Spinal cord (tissue), 10 donors: Measurements from ENCODE around the gene COLEC11. TPM values are rescaled to one million over a fixed set of nuclear protein-coding genes. Genes with fewer than 3 reads are reported as not detected.
A peak's percentile ranks its signal among the peaks of the same experiment; 100 is the strongest.

Source experiments
- DNase-seq, 6 donors: peaks; one replicate each; pipeline versions ENCODE4 v3.0.0 to v3.0.0-alpha.2; 2013 to 2015; ENCODE audit warnings: low spot score in 6 of 6, low read depth in 4 of 6
- H3K27ac ChIP-seq: one replicate; pipeline ENCODE4 v1.5.1; 2013; ENCODE audit warnings: low read depth, low read length, control low read depth
- H3K27me3 ChIP-seq: one replicate; pipeline ENCODE4 v1.6.1; 2013; ENCODE audit warnings: low read length; ENCODE audit not compliant: control insufficient read depth, insufficient read depth
- H3K36me3 ChIP-seq: one replicate; pipeline ENCODE4 v1.6.1; 2013; ENCODE audit warnings: low read length; ENCODE audit not compliant: control insufficient read depth, insufficient read depth
- H3K4me1 ChIP-seq: one replicate; pipeline ENCODE4 v1.6.1; 2013; ENCODE audit warnings: low read length; ENCODE audit not compliant: control insufficient read depth, insufficient read depth
- H3K4me3 ChIP-seq: one replicate; pipeline ENCODE4 v1.5.1; 2013; ENCODE audit warnings: low read depth, low read length, control low read depth
- H3K9me3 ChIP-seq: one replicate; pipeline ENCODE4 v1.6.1; 2013; ENCODE audit warnings: low read length; ENCODE audit not compliant: control insufficient read depth, insufficient read depth
- WGBS: methylation state at CpG from one replicate; pipeline ENCODE4 v1.1.5; 2013; ENCODE audit warnings: missing lambda C conversion rate; ENCODE audit not compliant: insufficient coverage; 5-methylcytosine and 5-hydroxymethylcytosine counted together
- polyA plus RNA-seq, 2 donors: library from polyadenylated mRNA; unstranded; fragments of 120-200 nt; gene quantifications; one replicate each; pipeline ENCODE4 v1.2.1, GENCODE V29; 2013; ENCODE audit not compliant: insufficient read length in 2 of 2
- total RNA-seq, 2 donors: library from RNA; depleted of rRNA in 1 of 2; stranded (reverse); fragments of 120-200 nt in 1 of 2; fragments of >200 nt in 1 of 2; gene quantifications; one replicate each; pipeline versions ENCODE4 v1.2.3 to v1.2.4, GENCODE V29; 2013 to 2014
- donor health status: healthy.

COLEC11 gene
- total and polyA plus RNA-seq, 4 donors: 1.1 to 31.1 (median 1.7) TPM

DNA sequence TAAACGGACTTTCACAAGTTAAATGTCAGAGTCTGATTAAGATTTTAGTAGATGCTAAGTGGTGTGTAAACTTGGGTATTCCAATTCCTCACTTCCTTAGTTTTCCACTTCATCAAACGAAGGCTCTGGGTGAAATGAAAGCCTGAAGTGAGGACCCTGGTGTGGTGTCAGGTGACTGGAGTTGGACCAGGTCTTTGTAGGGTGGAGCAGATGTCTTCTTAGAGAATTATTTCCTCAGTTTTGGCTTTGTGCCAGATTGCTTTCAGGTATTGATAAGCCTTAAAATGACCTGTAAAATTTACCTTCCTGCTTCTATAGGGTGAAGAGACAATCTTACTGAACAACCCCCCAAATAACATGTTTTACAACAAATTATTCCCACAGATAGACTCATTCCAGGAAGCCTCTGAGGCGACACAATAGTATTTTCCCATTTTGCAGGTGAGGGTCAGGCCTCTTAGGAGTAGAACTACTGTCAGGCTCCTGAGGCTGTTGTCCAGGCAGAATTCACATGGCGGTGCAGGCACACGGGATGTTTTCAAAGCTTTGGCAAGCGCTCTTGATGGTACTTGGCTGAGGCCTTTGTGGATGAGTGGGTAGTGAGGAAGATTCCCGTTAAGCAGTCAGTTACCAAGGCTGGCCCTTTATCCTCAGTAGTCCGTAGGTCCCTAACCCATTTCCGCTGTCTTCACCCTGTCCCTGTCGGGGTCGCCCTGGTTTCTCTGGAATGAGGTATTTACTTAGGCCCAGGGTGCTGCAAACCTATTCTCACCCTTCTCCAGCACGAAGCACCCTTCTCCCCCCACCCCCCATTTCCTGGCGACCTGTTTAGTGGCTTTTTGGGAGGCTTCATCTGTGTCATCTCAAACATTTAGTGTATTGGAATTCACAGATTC, 13.3 kb upstream of the COLEC11 start:
- WGBS: 88% methylated on average over 3 of the region's 13 CpGs
- no peak for DNase-seq
- no peaks in the 10 kb centered on the region for H3K9me3 ChIP-seq
- peaks cover 15% of the 10 kb centered on the region for H3K4me1 ChIP-seq
- no peak overlapping the region for H3K4me3 ChIP-seq
- H3K27ac ChIP-seq: no peak overlapping the region
- H3K27me3 ChIP-seq: no peaks in the 10 kb centered on the region
- H3K36me3 ChIP-seq: peaks cover 45% of the 10 kb centered on the region

GRCh38 chr2:3584076-3584475, 10.8 kb upstream of the COLEC11 start:
- Histone ChIP-seq H3K27ac (no peak overlapping the region), H3K27me3 (no peaks in the 10 kb centered on the region), H3K4me3 (no peak overlapping the region), H3K9me3 (no peaks in the 10 kb centered on the region), H3K36me3 (peaks cover 50% of the 10 kb centered on the region), H3K4me1 (peaks cover 15% of the 10 kb centered on the region)
- peak in 1 of 6 donors; percentile 69 for DNase-seq
- 76% methylated on average over 2 of the region's 6 CpGs for WGBS

GRCh38 chr2:3584608-3585260, 10.2 kb upstream of the COLEC11 start:
- Histone ChIP-seq H3K4me1 (peaks cover 15% of the 10 kb centered on the region), H3K27ac (peak overlapping the region; percentile 64), H3K4me3 (no peak overlapping the region), H3K9me3 (no peaks in the 10 kb centered on the region), H3K27me3 (no peaks in the 10 kb centered on the region), H3K36me3 (peaks cover 47% of the 10 kb centered on the region)
- DNase-seq: no peak
- 75% methylated on average over 1 of the region's 4 CpGs for WGBS

- peaks cover 15% of the 10 kb centered on the region for H3K4me1 ChIP-seq
- no peaks in the 10 kb centered on the region for H3K27me3 ChIP-seq
- peak in 1 of 6 donors; percentile 59 for DNase-seq
- peak overlapping the region; percentile 64 for H3K27ac ChIP-seq
- 67% methylated on average over 28 of the region's 29 CpGs for WGBS
- H3K36me3 ChIP-seq: peaks cover 47% of the 10 kb centered on the region
- H3K4me3 ChIP-seq: no peak overlapping the region
- no peaks in the 10 kb centered on the region for H3K9me3 ChIP-seq
These were observed 9.4 kb upstream of the COLEC11 start for GRCh38 chr2:3585261-3586109.

GRCh38 chr2:3586220-3586619, 8.7 kb upstream of the COLEC11 start:
- H3K9me3 ChIP-seq: no peaks in the 10 kb centered on the region
- H3K27me3 ChIP-seq: no peaks in the 10 kb centered on the region
- no peak overlapping the region for H3K4me3 ChIP-seq
- H3K4me1 ChIP-seq: peaks cover 15% of the 10 kb centered on the region
- peaks cover 47% of the 10 kb centered on the region for H3K36me3 ChIP-seq
- 91% methylated on average over 15 of the region's 16 CpGs for WGBS
- H3K27ac ChIP-seq: peak overlapping the region; percentile 64
- DNase-seq: no peak

- Histone ChIP-seq H3K36me3 (peaks cover 40% of the 10 kb centered on the region), H3K4me1 (peaks cover 15% of the 10 kb centered on the region), H3K4me3 (no peak overlapping the region), H3K27me3 (no peaks in the 10 kb centered on the region), H3K9me3 (no peaks in the 10 kb centered on the region), H3K27ac (no peak overlapping the region)
- DNase-seq: no peak
- 86% methylated on average over 2 of the region's 5 CpGs for WGBS
These were observed 7.9 kb upstream of the COLEC11 start for GRCh38 chr2:3587021-3587420.

DNA sequence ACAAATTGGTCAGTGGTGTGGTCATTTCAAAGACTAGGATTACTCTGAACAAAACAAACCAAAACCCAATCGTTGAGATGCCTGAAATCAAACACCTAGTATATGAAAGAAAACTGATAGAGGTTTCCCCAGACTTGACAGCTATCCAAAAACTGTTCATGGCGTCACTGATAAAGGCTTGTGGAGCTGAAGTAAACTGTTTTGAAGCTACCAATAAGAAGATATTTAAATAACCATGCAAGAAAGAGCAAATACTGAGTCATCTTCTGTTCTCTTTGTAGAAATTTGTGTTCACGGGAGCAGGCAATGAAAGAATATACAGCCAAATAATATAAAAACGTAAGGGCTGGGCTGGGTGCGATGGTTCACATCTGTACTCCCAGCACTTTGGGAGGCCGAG, 7.5 kb upstream of the COLEC11 start:
- WGBS: no CpG with 5 or more reads among the region's 6 CpGs
- no peak overlapping the region for H3K4me3 ChIP-seq
- H3K4me1 ChIP-seq: peaks cover 15% of the 10 kb centered on the region
- H3K27ac ChIP-seq: no peak overlapping the region
- no peaks in the 10 kb centered on the region for H3K27me3 ChIP-seq
- H3K36me3 ChIP-seq: peaks cover 37% of the 10 kb centered on the region
- no peak for DNase-seq
- no peaks in the 10 kb centered on the region for H3K9me3 ChIP-seq

- H3K9me3 ChIP-seq: no peaks in the 10 kb centered on the region
- peaks cover 37% of the 10 kb centered on the region for H3K36me3 ChIP-seq
- no peak overlapping the region for H3K27ac ChIP-seq
- H3K4me3 ChIP-seq: no peak overlapping the region
- no peak for DNase-seq
- WGBS: no CpG with 5 or more reads among the region's 7 CpGs
- H3K4me1 ChIP-seq: peaks cover 15% of the 10 kb centered on the region
- no peaks in the 10 kb centered on the region for H3K27me3 ChIP-seq
These were observed 6.8 kb upstream of the COLEC11 start for GRCh38 chr2:3588084-3588483.

- Histone ChIP-seq H3K4me1 (peaks cover 15% of the 10 kb centered on the region), H3K4me3 (no peak overlapping the region), H3K27ac (no peak overlapping the region), H3K9me3 (no peaks in the 10 kb centered on the region), H3K36me3 (peaks cover 36% of the 10 kb centered on the region), H3K27me3 (no peaks in the 10 kb centered on the region)
- no peak for DNase-seq
- 100% methylated on average over 5 of the region's 11 CpGs for WGBS
These were observed 5.8 kb upstream of the COLEC11 start for GRCh38 chr2:3589086-3589485.
